Ascending aorta (tissue), 2 donors: Measurements from ENCODE around the gene CHST13. TPM values are rescaled to one million over a fixed set of nuclear protein-coding genes. Genes with fewer than 3 reads are reported as not detected.

Source experiments
- DNase-seq, 2 donors: peaks; one replicate each; pipeline ENCODE4 v3.0.0-alpha.2; 2019; ENCODE audit warnings: low spot score in 2 of 2
- H3K27ac ChIP-seq, 2 donors: fragments of 200-600 bp; sonication (generic); one replicate each; pipeline ENCODE4 v1.5.1; 2016 to 2017; ENCODE audit warnings: mild to moderate bottlenecking in 1 of 2
- H3K27me3 ChIP-seq: fragments of 200-600 bp; sonication (generic); one replicate; pipeline ENCODE4 v1.5.1; 2017
- H3K36me3 ChIP-seq, 2 donors: fragments of 200-600 bp; sonication (generic); one replicate each; pipeline ENCODE4 v1.5.1; 2016
- H3K4me1 ChIP-seq, 2 donors: fragments of 200-600 bp; sonication (generic); one replicate each; pipeline ENCODE4 v1.5.1; 2016 to 2017; ENCODE audit warnings: mild to moderate bottlenecking in 1 of 2
- H3K4me3 ChIP-seq, 2 donors: fragments of 200-600 bp; sonication (generic); one replicate each; pipeline ENCODE4 v1.5.1; 2016 to 2017; ENCODE audit warnings: mild to moderate bottlenecking in 1 of 2
- H3K9me3 ChIP-seq, 2 donors: fragments of 200-600 bp; sonication (generic); one replicate each; pipeline ENCODE4 v1.5.1; 2016
- intact Hi-C: fragments of 100-400 bp; cut with DNase I; formaldehyde crosslinking; loops from one replicate; pipeline ENCODE4 v1.15.1; 2023
- total RNA-seq: library from RNA; depleted of rRNA; stranded (reverse); fragments of >200 nt; gene quantifications from one replicate; pipeline ENCODE4 v1.1.0, GENCODE V29; 2016
- TF ChIP-seq, protein P1 (sequence below), 3 experiments: fragments of 200-600 bp in 2 of 3; fragments of 450-650 bp in 1 of 3; sonication (generic) in 2 of 3; IDR thresholded peaks; one replicate each; pipeline ENCODE4 v1.5.1; 2016 to 2019; ENCODE audit warnings: antibody characterized with exemption in 3 of 3, mild to moderate bottlenecking in 1 of 3, moderate library complexity in 1 of 3

The CHST13 gene
- total RNA-seq, 1 donor from 2014 or later: not detected

DNA sequence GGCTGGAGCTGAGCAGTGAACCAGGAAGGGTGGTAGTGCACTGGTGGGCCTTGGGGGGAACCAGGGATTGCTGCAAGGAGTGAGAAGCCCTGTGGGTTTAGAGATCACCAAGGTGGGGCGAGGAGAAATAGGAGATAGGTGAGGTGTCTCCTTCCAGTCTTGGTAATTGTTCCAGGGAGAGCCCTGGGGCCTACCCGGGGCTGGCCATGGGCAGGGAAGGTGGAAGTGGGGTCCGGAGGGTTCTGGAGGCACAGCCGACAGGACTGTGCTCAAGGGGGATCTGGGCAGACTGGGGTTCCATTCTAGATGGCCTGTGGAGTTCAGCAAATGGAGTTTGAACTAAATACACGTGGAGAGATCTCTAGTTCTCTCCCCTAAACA, 4.5 kb downstream of the CHST13 start:
- Histone ChIP-seq H3K4me3 (no peak overlapping the region), H3K36me3 (no peaks in the 10 kb centered on the region), H3K4me1 (peaks cover 3 to 4% of the 10 kb centered on the region in 2 donors), H3K9me3 (no peaks in the 10 kb centered on the region), H3K27me3 (peaks cover 10% of the 10 kb centered on the region), H3K27ac (no peak overlapping the region)
- DNase-seq: no peak
- intact Hi-C loops: no loop called here
- TF ChIP-seq, protein P1, sequence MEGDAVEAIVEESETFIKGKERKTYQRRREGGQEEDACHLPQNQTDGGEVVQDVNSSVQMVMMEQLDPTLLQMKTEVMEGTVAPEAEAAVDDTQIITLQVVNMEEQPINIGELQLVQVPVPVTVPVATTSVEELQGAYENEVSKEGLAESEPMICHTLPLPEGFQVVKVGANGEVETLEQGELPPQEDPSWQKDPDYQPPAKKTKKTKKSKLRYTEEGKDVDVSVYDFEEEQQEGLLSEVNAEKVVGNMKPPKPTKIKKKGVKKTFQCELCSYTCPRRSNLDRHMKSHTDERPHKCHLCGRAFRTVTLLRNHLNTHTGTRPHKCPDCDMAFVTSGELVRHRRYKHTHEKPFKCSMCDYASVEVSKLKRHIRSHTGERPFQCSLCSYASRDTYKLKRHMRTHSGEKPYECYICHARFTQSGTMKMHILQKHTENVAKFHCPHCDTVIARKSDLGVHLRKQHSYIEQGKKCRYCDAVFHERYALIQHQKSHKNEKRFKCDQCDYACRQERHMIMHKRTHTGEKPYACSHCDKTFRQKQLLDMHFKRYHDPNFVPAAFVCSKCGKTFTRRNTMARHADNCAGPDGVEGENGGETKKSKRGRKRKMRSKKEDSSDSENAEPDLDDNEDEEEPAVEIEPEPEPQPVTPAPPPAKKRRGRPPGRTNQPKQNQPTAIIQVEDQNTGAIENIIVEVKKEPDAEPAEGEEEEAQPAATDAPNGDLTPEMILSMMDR (IDR thresholded peaks at IDR 0.05): no peak

DNA sequence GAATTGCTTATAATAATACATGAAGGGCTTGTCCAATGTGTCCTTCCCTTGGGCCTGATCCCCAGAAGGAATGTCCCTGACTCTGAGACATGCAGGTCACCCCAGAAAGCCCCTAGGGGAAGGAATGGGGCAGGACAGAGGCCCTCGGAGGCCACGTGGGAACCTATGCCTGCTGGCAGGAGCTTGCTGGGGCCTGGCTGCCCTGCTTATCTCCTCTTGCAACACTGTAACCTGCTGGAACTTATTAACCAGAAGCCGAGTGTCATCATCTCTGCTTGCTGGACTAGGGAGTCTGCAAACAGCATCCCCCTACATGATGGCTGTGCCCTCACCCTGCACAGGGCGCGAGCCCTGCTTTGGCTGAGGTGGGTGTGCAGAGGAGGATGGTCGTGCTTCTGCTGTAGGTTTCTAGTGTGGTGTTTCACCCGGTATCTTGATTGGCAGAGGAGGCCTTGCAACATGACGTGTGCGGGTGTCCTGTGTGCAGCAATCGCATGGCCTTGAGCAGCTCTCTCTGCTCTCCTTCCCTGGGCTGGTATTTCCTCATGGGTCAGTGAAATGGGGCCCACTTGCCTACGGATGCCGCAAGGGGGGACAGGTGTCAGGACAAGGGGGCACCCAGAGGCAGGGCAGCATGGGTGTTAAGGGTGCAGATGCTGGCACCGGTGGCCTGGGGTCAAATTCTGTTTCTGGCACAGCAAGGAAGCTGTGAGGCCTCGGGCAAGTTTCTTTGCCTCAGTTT, 5.0 kb downstream of the CHST13 start:
- DNase-seq: no peak
- Histone ChIP-seq H3K36me3 (no peaks in the 10 kb centered on the region), H3K4me1 (peaks cover 3 to 4% of the 10 kb centered on the region in 2 donors), H3K4me3 (no peak overlapping the region), H3K9me3 (no peaks in the 10 kb centered on the region), H3K27ac (no peak overlapping the region), H3K27me3 (peaks cover 4% of the 10 kb centered on the region)
- intact Hi-C loops: no loop called here
- TF ChIP-seq, protein P1 (IDR thresholded peaks at IDR 0.05): no peak

DNA sequence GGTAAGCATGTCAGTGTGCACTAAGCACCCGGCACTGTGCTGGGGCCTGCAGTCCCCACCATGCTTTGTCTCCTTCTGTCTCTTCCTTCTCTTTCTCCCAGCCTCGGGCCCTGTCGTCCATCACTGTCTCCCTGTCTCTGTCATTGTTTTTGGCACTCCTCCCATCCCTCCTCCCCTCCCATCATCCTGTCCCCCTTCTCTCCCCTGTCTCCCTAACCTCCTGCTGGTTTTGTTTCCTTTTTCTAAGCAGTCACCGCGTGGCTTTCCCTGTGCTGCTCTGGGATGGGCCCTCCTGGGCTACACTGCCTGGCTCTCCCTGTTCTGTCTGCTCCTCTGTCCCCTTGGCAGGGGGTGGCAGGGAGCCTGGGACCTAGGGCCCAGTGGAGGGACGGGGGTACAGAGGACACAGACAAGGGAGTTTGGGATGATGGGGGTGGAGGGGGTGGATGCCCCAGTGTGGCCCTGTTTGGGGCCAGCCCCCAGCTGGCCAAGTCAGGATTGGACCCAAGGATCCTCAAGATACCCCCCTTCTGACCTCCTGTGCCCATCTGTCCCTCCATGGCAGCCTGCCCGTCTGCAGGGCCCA, 5.7 kb downstream of the CHST13 start:
- DNase-seq: no peak
- TF ChIP-seq, protein P1 (IDR thresholded peaks at IDR 0.05): no peak
- no peaks in the 10 kb centered on the region for H3K36me3 ChIP-seq
- intact Hi-C loops: no loop called here
- no peak overlapping the region for H3K4me3 ChIP-seq
- peaks cover 0 to under 1% of the 10 kb centered on the region in 2 donors for H3K4me1 ChIP-seq
- no peaks in the 10 kb centered on the region for H3K9me3 ChIP-seq
- no peaks in the 10 kb centered on the region for H3K27me3 ChIP-seq
- no peak overlapping the region for H3K27ac ChIP-seq

DNA sequence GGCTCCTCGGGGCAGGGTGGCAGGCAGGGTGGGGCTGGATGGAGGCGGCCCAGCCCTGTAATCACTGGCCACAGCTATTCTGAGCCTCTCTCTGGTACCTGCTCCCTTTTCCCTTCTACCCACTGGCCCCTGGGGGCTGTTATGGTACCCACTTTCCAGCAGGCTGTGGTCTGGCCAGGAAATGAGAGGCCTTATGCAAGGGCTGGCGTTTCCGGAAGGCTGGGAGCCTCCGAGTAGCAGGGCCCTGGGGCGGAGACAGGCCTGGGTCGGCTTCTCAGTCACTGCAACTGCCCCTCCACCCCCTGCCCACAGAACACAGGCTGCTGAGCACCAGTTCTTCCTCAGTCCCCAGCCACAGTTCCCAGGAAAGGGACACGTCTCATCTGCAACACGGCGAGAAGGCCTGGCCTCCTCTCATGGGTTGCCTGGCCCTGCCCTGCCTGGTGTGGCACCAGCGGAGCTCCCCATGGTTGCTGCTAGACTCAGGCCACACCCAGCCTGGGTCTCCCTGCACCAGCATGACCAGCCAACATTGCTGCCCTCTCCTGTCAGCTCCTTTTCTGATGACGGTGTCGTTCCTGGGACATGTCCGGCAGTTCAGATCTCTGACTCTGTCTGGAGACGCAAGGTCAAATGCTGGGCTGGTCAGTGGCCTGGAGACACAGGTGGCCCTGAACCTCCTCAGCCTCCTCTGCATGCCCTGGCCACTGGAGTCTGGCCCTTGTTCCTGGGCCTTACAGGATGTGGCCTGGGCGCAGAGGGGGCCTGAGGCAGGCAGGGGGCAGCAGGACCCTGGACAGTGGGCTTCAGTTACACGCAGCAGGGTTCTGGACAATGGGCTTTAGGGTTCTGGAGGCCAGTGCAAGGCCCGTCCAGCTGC, 6.5 kb downstream of the CHST13 start:
- Histone ChIP-seq H3K36me3 (no peaks in the 10 kb centered on the region), H3K4me1 (no peaks in the 10 kb centered on the region), H3K4me3 (no peak overlapping the region), H3K9me3 (no peaks in the 10 kb centered on the region), H3K27ac (no peak overlapping the region), H3K27me3 (no peaks in the 10 kb centered on the region)
- peak in 1 of 2 donors; percentile 74 for DNase-seq
- intact Hi-C loops: no loop called here
- TF ChIP-seq, protein P1 (IDR thresholded peaks at IDR 0.05): no peak

DNA sequence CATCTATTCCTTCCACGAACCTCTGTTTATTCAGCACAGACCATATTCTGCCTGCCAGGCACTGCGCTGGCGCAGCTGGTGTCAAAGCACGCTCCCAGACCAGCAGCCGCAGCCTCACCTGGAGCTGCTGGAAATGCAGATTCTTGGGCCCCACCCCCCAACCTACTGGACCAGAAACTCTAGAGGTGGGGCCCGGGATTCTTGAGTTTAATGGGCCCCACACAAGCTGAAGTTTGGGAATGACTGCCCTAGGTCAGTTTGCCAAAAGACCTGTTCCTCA, 7.0 kb downstream of the CHST13 start:
- TF ChIP-seq, protein P1 (IDR thresholded peaks at IDR 0.05): no peak
- Histone ChIP-seq H3K27ac (no peak overlapping the region), H3K4me1 (no peaks in the 10 kb centered on the region), H3K9me3 (no peaks in the 10 kb centered on the region), H3K4me3 (no peak overlapping the region), H3K36me3 (no peaks in the 10 kb centered on the region), H3K27me3 (no peaks in the 10 kb centered on the region)
- intact Hi-C loops: no loop called here
- no peak for DNase-seq
